HepG2 (cell line): ENCODE measurements around the gene ACP7. TPM values are rescaled to one million over a fixed set of nuclear protein-coding genes. Genes with fewer than 3 reads are reported as not detected.

Experiments
- ATAC-seq: fragments of 200-7000 bp; cut with Tn5 transposase; 3 replicates; pipeline ENCODE4 v1.9.1; 2020; ENCODE audit warnings: mild to moderate bottlenecking, moderate library complexity
- BruUV-seq: library from RNA; stranded (reverse); fragments of 400-500 nt; replicated peaks from 2 replicates; lab custom pipeline; 2021; lab: Mats Ljungman, UMichigan
- CTCF ChIA-PET: fragments of 300-600 bp; formaldehyde crosslinking; extraction: SDS; loops from one replicate; lab custom pipeline; 2021; ENCODE audit warnings: low total read pairs, inconsistent platforms, low intra/inter-chr PET ratio; lab: Yijun Ruan, JAX
- POLR2A ChIA-PET: fragments of 350-600 bp; sonication (Branson Sonifier 250); formaldehyde crosslinking; loops from one replicate; lab custom pipeline; 2020; ENCODE audit warnings: antibody characterized with exemption, inconsistent platforms; lab: Yijun Ruan, JAX
- DNase-seq: peaks from one replicate; pipeline ENCODE4 v3.0.0-alpha.2; 2015; ENCODE audit warnings: low spot score
- FAIRE-seq: peaks from 3 replicates; lab custom pipeline; 2011; peaks lifted over from hg19 to GRCh38; lab: Jason Lieb, UNC
- H2AFZ ChIP-seq: one replicate; pipeline ENCODE4 v1.6.1; 2011; ENCODE audit warnings: low read length, inconsistent platforms
- H3K27ac ChIP-seq: fragments of 300-600 bp; 3 replicates; pipeline ENCODE4 v1.8.0; 2011; ENCODE audit warnings: mixed run types, mild to moderate bottlenecking, mixed read lengths, low read length, inconsistent platforms; ENCODE audit not compliant: insufficient read depth; ENCODE audit errors: extremely low read length
- H3K27me3 ChIP-seq, 2 experiments: fragments of 200-600 bp in 1 of 2; 2 replicates in 1 of 2; 3 replicates in 1 of 2; pipeline versions ENCODE4 v1.6.0 to v1.8.0; 2011; ENCODE audit warnings: low read length in 2 of 2, mild to moderate bottlenecking in 2 of 2, moderate library complexity in 2 of 2, inconsistent platforms in 1 of 2; ENCODE audit not compliant: insufficient read depth in 2 of 2, control insufficient read depth in 1 of 2
- H3K36me3 ChIP-seq, 2 experiments: fragments of 200-600 bp in 1 of 2; replicated peaks in 1 of 2; 2 replicates in 1 of 2; 3 replicates in 1 of 2; pipeline versions ENCODE4 v1.5.1 to v1.8.0; 2011; ENCODE audit warnings: low read length in 2 of 2, inconsistent platforms in 1 of 2; ENCODE audit not compliant: insufficient read depth in 2 of 2, control insufficient read depth in 1 of 2
- H3K4me1 ChIP-seq: 2 replicates; pipeline ENCODE4 v1.5.1; 2012; ENCODE audit warnings: low read length, inconsistent platforms; ENCODE audit not compliant: insufficient read depth
- H3K4me2 ChIP-seq: 2 replicates; pipeline ENCODE4 v1.6.0; 2011; ENCODE audit warnings: low read depth, low read length, inconsistent platforms
- H3K4me3 ChIP-seq, 3 experiments: fragments of 200-600 bp in 1 of 3; sonication (generic), shearing (Covaris generic) in 1 of 3; replicated peaks in 1 of 3; 2 replicates each; pipeline ENCODE4 v1.5.1; 2011 to 2016; ENCODE audit warnings: low read length in 3 of 3, inconsistent platforms in 2 of 3, low read depth in 2 of 3, mild to moderate bottlenecking in 2 of 3, control low read depth in 1 of 3, mixed read lengths in 1 of 3; ENCODE audit not compliant: insufficient read depth in 1 of 3
- H3K79me2 ChIP-seq: one replicate; pipeline ENCODE4 v1.6.1; 2011; ENCODE audit warnings: low read length, inconsistent platforms; ENCODE audit not compliant: insufficient read depth
- H3K9ac ChIP-seq: 2 replicates; pipeline ENCODE4 v1.6.0; 2011; ENCODE audit warnings: mild to moderate bottlenecking, low read depth, low read length, inconsistent platforms; ENCODE audit not compliant: insufficient read depth
- H3K9me3 ChIP-seq: 2 replicates; pipeline ENCODE4 v1.5.1; 2012; ENCODE audit warnings: mild to moderate bottlenecking, low read length
- H4K20me1 ChIP-seq: 2 replicates; pipeline ENCODE4 v1.6.0; 2011; ENCODE audit warnings: inconsistent platforms, mild to moderate bottlenecking, low read length, moderate library complexity; ENCODE audit not compliant: insufficient read depth
- ZBTB38 ChIP-seq: sonication (generic); formaldehyde crosslinking; IDR thresholded peaks from 2 replicates; pipeline ENCODE4 v1.5.1; 2020; ENCODE audit warnings: mild to moderate bottlenecking, missing genetic modification reagents
- ZNF629 ChIP-seq: sonication (generic); formaldehyde crosslinking; conservative IDR thresholded peaks from 2 replicates; pipeline ENCODE4 v1.5.0; 2020; ENCODE audit warnings: missing genetic modification reagents
- whole genome bisulfite sequencing: methylation state at CpG from one replicate; pipeline ENCODE4 v1.1.6; 2017; ENCODE audit warnings: low lambda C conversion rate; 5-methylcytosine and 5-hydroxymethylcytosine counted together
- in situ Hi-C: cut with HindIII; loops from 2 replicates; pipeline ENCODE4 v1.10.0; 2017; ENCODE audit warnings: low pct_unique_long_range_greater_than_20kb; ENCODE audit not compliant: extremely low pct_ligation_motif_present
- intact Hi-C: fragments of 100-400 bp; cut with micrococcal nuclease; formaldehyde crosslinking; loops from one replicate; pipeline ENCODE4 v1.10.0; 2022; ENCODE audit not compliant: unreplicated experiment
- polyA plus RNA-seq, 8 experiments: library from polyadenylated mRNA; depleted of rRNA in 3 of 8; stranded (reverse) in 7 of 8; unstranded in 1 of 8; fragments of >200 nt; fragmentation: Illumina TruSeq in 4 of 8; extraction: Trizol in 4 of 8; gene quantifications; 2 replicates each; pipeline versions ENCODE4 v1.2.1 to v1.2.3, GENCODE V29; 2011 to 2016; ENCODE audit warnings: low read depth in 4 of 8, missing spikeins in 1 of 8, mixed read lengths in 1 of 8; ENCODE audit not compliant: insufficient read depth in 1 of 8
- total RNA-seq, 5 experiments: library from RNA; depleted of rRNA; stranded (reverse); fragments of >200 nt; fragmentation: Illumina TruSeq; extraction: Trizol; gene quantifications; 2 replicates each; pipeline ENCODE4 v1.2.3, GENCODE V29; 2016; ENCODE audit warnings: low read depth in 1 of 5
- TF ChIP-seq, protein P1 (sequence below): sonication (generic); formaldehyde crosslinking; IDR thresholded peaks from 2 replicates; pipeline ENCODE4 v1.5.1; 2020; ENCODE audit warnings: mild to moderate bottlenecking, missing genetic modification reagents, moderate library complexity

ACP7 gene
- total and polyA plus RNA-seq, 2 of the 13 experiments (the other 11 are each of a cell fraction or from before 2014, with no cell fraction given) = not detected

DNA sequence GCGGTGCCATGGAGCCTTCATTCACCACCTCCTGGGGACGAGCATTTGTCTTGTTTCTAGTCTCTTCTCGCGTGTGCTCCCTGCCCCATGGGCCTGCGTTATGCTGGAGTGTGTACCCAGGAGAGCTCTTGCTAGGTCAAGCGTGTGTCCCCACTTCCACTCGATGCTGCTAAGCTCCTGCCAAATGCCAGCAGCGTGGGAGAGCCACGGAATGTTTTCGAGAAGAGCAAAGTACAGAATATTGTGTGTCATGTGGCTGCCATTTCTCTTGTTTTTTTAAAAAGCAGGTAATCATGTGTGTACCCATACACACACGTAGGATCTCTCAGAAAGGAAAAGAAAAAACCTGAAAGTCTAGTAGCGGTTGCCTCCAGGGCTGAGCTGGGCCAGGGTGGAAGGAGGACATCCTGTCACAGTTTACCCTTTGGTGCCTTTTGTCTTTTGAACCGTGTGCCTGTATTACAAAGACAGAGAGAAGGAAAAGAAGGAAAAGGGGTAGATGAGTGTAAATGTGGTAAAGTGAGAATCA is 70.0 kb downstream of the ACP7 start:
- 0 out of 2 replicates have a peak overlapping the region, but pooled peaks have one; percentile 26 for H3K4me2 ChIP-seq
- no TSS peak for BruUV-seq
- peaks cover 3 to 10% of the 10 kb centered on the region in 2 experiments; a peak in 2 of 5 replicates for H3K36me3 ChIP-seq
- ChIA-PET CTCF (no interaction called here), POLR2A (interaction anchor here (3.6 kb wide), 1 partner anchor 9 kb away, joined by 26 read pairs; no protein-coding TSS in a partner anchor)
- no peak for ATAC-seq
- no peak overlapping the region for H2AFZ ChIP-seq
- in situ Hi-C loops (no loop called here), intact Hi-C loops (no loop called here)
- no peak overlapping the region for H3K4me3 ChIP-seq
- DNase-seq = no peak
- 79% methylated on average over 13 of the region's 13 CpGs for WGBS
- no peaks in the 10 kb centered on the region for H3K9me3 ChIP-seq
- H3K4me1 ChIP-seq = peaks cover 52% of the 10 kb centered on the region
- peaks cover 54% of the 10 kb centered on the region for H3K79me2 ChIP-seq
- no peak overlapping the region for H3K9ac ChIP-seq
- no peak overlapping the region for H3K27ac ChIP-seq
- TF ChIP-seq, protein P1, sequence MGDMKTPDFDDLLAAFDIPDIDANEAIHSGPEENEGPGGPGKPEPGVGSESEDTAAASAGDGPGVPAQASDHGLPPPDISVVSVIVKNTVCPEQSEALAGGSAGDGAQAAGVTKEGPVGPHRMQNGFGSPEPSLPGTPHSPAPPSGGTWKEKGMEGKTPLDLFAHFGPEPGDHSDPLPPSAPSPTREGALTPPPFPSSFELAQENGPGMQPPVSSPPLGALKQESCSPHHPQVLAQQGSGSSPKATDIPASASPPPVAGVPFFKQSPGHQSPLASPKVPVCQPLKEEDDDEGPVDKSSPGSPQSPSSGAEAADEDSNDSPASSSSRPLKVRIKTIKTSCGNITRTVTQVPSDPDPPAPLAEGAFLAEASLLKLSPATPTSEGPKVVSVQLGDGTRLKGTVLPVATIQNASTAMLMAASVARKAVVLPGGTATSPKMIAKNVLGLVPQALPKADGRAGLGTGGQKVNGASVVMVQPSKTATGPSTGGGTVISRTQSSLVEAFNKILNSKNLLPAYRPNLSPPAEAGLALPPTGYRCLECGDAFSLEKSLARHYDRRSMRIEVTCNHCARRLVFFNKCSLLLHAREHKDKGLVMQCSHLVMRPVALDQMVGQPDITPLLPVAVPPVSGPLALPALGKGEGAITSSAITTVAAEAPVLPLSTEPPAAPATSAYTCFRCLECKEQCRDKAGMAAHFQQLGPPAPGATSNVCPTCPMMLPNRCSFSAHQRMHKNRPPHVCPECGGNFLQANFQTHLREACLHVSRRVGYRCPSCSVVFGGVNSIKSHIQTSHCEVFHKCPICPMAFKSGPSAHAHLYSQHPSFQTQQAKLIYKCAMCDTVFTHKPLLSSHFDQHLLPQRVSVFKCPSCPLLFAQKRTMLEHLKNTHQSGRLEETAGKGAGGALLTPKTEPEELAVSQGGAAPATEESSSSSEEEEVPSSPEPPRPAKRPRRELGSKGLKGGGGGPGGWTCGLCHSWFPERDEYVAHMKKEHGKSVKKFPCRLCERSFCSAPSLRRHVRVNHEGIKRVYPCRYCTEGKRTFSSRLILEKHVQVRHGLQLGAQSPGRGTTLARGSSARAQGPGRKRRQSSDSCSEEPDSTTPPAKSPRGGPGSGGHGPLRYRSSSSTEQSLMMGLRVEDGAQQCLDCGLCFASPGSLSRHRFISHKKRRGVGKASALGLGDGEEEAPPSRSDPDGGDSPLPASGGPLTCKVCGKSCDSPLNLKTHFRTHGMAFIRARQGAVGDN (CRISPR knock-in tag) = peak; percentile 7; the same call in 1 of the 2 replicates
- TF ChIP-seq ZBTB38 (CRISPR knock-in tag) (peak; percentile 54; the same call in 1 of the 2 replicates), ZNF629 (no peak)
- H3K27me3 ChIP-seq = no peaks in the 10 kb centered on the region
- FAIRE-seq = no peak
- peaks cover 18% of the 10 kb centered on the region; the same call in 1 of the 2 replicates for H4K20me1 ChIP-seq
